Measurements from ENCODE around the gene EFTUD2. TPM values are rescaled to one million over a fixed set of nuclear protein-coding genes. Genes with fewer than 3 reads are reported as not detected.

EFTUD2 gene
- total and polyA plus RNA-seq, 2 experiments from 2014 or later = 65.2 to 87.0 TPM

GRCh38 chr17:44903012-44903685, 3.9 kb upstream of the EFTUD2 start:
- Histone ChIP-seq H3K79me2 (peaks cover 7% of the 10 kb centered on the region), H3K4me1 (ENCODE audit: insufficient read depth) (peaks cover 21% of the 10 kb centered on the region), H3K27me3 (no peaks in the 10 kb centered on the region), H2AFZ (no peak overlapping the region), H3K4me2 (no peak overlapping the region), H3K4me3 (no peak overlapping the region), H4K20me1 (ENCODE audit: insufficient read depth, poor library complexity, severe bottlenecking) (peaks cover 5% of the 10 kb centered on the region), H3K36me3 (replicated peaks; ENCODE audit: insufficient read depth, low read depth) (no peaks in the 10 kb centered on the region), H3K27ac (no peak overlapping the region), H3K9me3 (ENCODE audit: low read depth) (no peaks in the 10 kb centered on the region), H3K9me2 (replicated peaks; ENCODE audit: insufficient read depth) (no peaks in the 10 kb centered on the region)
- DNase-seq (ENCODE audit: low spot score) = no peak
- 93% methylated on average over 8 of the region's 8 CpGs for WGBS (ENCODE audit: low lambda C conversion rate, missing lambda C conversion rate)
- no peak for TF ChIP-seq EZH2 (IDR thresholded peaks at IDR 0.05; ENCODE audit: borderline replicate concordance)
- TF ChIP-seq, protein P1, sequence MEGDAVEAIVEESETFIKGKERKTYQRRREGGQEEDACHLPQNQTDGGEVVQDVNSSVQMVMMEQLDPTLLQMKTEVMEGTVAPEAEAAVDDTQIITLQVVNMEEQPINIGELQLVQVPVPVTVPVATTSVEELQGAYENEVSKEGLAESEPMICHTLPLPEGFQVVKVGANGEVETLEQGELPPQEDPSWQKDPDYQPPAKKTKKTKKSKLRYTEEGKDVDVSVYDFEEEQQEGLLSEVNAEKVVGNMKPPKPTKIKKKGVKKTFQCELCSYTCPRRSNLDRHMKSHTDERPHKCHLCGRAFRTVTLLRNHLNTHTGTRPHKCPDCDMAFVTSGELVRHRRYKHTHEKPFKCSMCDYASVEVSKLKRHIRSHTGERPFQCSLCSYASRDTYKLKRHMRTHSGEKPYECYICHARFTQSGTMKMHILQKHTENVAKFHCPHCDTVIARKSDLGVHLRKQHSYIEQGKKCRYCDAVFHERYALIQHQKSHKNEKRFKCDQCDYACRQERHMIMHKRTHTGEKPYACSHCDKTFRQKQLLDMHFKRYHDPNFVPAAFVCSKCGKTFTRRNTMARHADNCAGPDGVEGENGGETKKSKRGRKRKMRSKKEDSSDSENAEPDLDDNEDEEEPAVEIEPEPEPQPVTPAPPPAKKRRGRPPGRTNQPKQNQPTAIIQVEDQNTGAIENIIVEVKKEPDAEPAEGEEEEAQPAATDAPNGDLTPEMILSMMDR (IDR thresholded peaks at IDR 0.05; ENCODE audit: poor library complexity) = no peak
- TF ChIP-seq EZH2phosphoT487 (IDR thresholded peaks at IDR 0.05; ENCODE audit: low read depth, severe bottlenecking, unreplicated experiment) = no peak

DNA sequence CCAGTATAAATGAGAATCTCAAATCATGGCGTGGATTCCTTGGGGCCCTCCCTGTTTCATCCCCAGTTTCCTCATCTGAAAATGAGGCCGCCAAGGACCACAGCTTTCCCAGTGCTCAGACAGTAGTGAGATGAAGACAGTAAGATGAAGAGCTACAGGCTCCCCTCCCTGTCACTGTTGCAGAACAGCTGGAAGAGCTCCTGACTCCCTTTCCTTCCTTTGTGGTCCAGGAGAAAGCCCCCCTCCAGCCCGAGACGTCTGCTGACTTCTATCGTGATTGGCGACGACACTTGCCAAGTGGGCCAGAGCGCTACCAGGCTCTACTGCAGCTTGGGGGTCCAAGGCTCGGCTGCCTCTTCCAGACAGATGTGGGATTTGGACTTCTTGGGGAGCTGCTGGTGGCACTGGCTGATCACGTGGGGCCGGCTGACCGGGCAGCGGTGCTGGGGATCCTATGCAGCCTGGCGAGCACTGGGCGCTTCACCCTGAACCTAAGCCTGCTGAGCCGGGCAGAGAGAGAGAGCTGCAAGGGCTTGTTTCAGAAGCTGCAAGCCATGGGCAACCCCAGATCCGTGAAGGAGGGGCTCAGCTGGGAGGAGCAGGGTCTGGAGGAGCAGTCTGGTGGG, 3.0 kb upstream of the EFTUD2 start:
- Histone ChIP-seq H3K36me3 (replicated peaks; ENCODE audit: insufficient read depth, low read depth) (no peaks in the 10 kb centered on the region), H2AFZ (no peak overlapping the region), H3K79me2 (peaks cover 16% of the 10 kb centered on the region), H3K4me2 (no peak overlapping the region), H4K20me1 (ENCODE audit: insufficient read depth, poor library complexity, severe bottlenecking) (peaks cover 5% of the 10 kb centered on the region), H3K9me2 (replicated peaks; ENCODE audit: insufficient read depth) (no peaks in the 10 kb centered on the region), H3K4me3 (no peak overlapping the region), H3K9me3 (ENCODE audit: low read depth) (no peaks in the 10 kb centered on the region), H3K4me1 (ENCODE audit: insufficient read depth) (peaks cover 26% of the 10 kb centered on the region), H3K27me3 (no peaks in the 10 kb centered on the region), H3K27ac (no peak overlapping the region)
- no peak for TF ChIP-seq EZH2phosphoT487 (IDR thresholded peaks at IDR 0.05; ENCODE audit: low read depth, severe bottlenecking, unreplicated experiment)
- TF ChIP-seq EZH2 (IDR thresholded peaks at IDR 0.05; ENCODE audit: borderline replicate concordance) = no peak
- TF ChIP-seq, protein P1 (IDR thresholded peaks at IDR 0.05; ENCODE audit: poor library complexity) = no peak
- 89% methylated on average over 17 of the region's 17 CpGs for whole genome bisulfite sequencing (ENCODE audit: low lambda C conversion rate, missing lambda C conversion rate)
- DNase-seq (ENCODE audit: low spot score) = no peak

DNA sequence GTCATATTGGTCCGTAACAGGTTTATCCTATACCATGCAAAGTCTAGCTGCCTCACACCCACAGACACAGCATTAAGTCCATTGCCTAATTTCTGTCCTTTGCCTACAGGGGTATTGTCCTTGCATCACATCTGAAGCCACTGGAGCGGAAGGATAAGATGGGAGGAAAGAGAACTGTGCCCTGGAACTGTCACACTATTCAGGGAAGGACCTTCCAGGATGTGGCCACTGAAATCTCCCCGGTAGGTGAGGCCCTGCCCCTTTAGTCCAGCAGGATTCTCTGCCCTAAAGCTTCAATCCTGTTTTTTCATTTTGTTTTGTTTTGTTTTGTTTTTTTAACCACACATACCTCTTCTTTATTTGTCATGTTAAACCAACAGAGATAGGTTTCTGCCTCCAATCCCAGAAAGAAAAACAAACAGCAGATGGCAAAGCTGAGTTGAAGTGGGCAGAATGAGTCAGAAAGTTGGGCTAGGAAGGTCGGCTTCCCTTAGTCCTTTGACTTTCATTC, 2.2 kb upstream of the EFTUD2 start:
- Histone ChIP-seq H3K27me3 (no peaks in the 10 kb centered on the region), H3K4me3 (no peak overlapping the region), H3K79me2 (peaks cover 24% of the 10 kb centered on the region), H3K9me3 (ENCODE audit: low read depth) (no peaks in the 10 kb centered on the region), H3K4me2 (no peak overlapping the region), H3K4me1 (ENCODE audit: insufficient read depth) (peaks cover 26% of the 10 kb centered on the region), H4K20me1 (ENCODE audit: insufficient read depth, poor library complexity, severe bottlenecking) (peaks cover 5% of the 10 kb centered on the region), H3K9me2 (replicated peaks; ENCODE audit: insufficient read depth) (no peaks in the 10 kb centered on the region), H3K27ac (no peak overlapping the region), H3K36me3 (replicated peaks; ENCODE audit: insufficient read depth, low read depth) (no peaks in the 10 kb centered on the region), H2AFZ (no peak overlapping the region)
- WGBS (ENCODE audit: low lambda C conversion rate, missing lambda C conversion rate) = 83% methylated on average over 4 of the region's 4 CpGs
- no peak for TF ChIP-seq EZH2phosphoT487 (IDR thresholded peaks at IDR 0.05; ENCODE audit: low read depth, severe bottlenecking, unreplicated experiment)
- TF ChIP-seq, protein P1 (IDR thresholded peaks at IDR 0.05; ENCODE audit: poor library complexity) = no peak
- no peak for TF ChIP-seq EZH2 (IDR thresholded peaks at IDR 0.05; ENCODE audit: borderline replicate concordance)
- DNase-seq (ENCODE audit: low spot score) = no peak

Data from hepatocyte (in vitro differentiated cells).